HEK293 (cell line): ENCODE results near the gene ARPC3.

Experiments
- GLI2 ChIP-seq: fragments of 450-650 bp; formaldehyde crosslinking; IDR thresholded peaks from 2 replicates; pipeline ENCODE4; 2017; ENCODE audit warnings: missing biosample characterization, missing genetic modification characterization, low read depth, borderline replicate concordance
- HIC1 ChIP-seq: fragments of 450-650 bp; formaldehyde crosslinking; IDR thresholded peaks from 2 replicates; pipeline ENCODE4 v1.5.1; 2016; ENCODE audit warnings: missing biosample characterization, missing genetic modification characterization
- HOXA7 ChIP-seq: sonication (generic); formaldehyde crosslinking; IDR thresholded peaks from 2 replicates; pipeline ENCODE4 v1.8.1; 2022; ENCODE audit warnings: missing genetic modification reagents, borderline replicate concordance
- OVOL3 ChIP-seq: fragments of 450-650 bp; formaldehyde crosslinking; IDR thresholded peaks from 2 replicates; pipeline ENCODE4 v1.5.1; 2016; ENCODE audit warnings: missing biosample characterization, missing genetic modification characterization
- ZBTB26 ChIP-seq: fragments of 450-650 bp; formaldehyde crosslinking; optimal IDR thresholded peaks from 2 replicates; pipeline ENCODE3; 2016; ENCODE audit warnings: missing biosample characterization, mild to moderate bottlenecking, missing genetic modification characterization
- ZFP3 ChIP-seq: fragments of 450-650 bp; formaldehyde crosslinking; IDR thresholded peaks from 2 replicates; pipeline ENCODE4 v1.5.1; 2016; ENCODE audit warnings: low read depth, missing biosample characterization, missing genetic modification characterization
- ZNF24 ChIP-seq: fragments of 450-650 bp; formaldehyde crosslinking; IDR thresholded peaks from 2 replicates; pipeline ENCODE4 v1.5.1; 2016; ENCODE audit warnings: missing biosample characterization, missing genetic modification characterization
- ZNF354C ChIP-seq: fragments of 450-650 bp; formaldehyde crosslinking; IDR thresholded peaks from 2 replicates; pipeline ENCODE4 v1.5.1; 2016; ENCODE audit warnings: missing biosample characterization, missing genetic modification characterization, low read depth, borderline replicate concordance
- ZNF580 ChIP-seq: fragments of 450-650 bp; formaldehyde crosslinking; IDR thresholded peaks from 2 replicates; pipeline ENCODE4 v1.5.1; 2016; ENCODE audit warnings: missing biosample characterization, missing genetic modification characterization
- ZNF600 ChIP-seq: fragments of 450-650 bp; formaldehyde crosslinking; IDR thresholded peaks from 2 replicates; pipeline ENCODE4 v1.5.1; 2016; ENCODE audit warnings: missing biosample characterization, missing genetic modification characterization

ARPC3 gene

GRCh38 chr12:110403146-110403975 lies 46.8 kb downstream of the ARPC3 start, which contains the start of gene ANAPC7 (continued):
- TF ChIP-seq ZBTB26 (tag by site-specific recombination) (peak; percentile 35), ZNF580 (no peak), ZNF600 (tag by site-specific recombination) (peak; percentile 83), HOXA7 (CRISPR knock-in tag) (no peak), ZFP3 (tag by site-specific recombination) (no peak), ZNF24 (tag by site-specific recombination) (0 out of 2 replicates have a peak, but pooled peaks have one; percentile 19), ZNF354C (tag by site-specific recombination) (no peak), OVOL3 (peak; percentile 89; the same call in 1 of the 2 replicates), HIC1 (no peak), GLI2 (tag by site-specific recombination) (no peak)
